B cell (primary cell): ENCODE measurements around the gene AKR7A2. TPM values are rescaled to one million over a fixed set of nuclear protein-coding genes. Genes with fewer than 3 reads are reported as not detected.

Source experiments
- ATAC-seq: fragments of 200-7000 bp; cut with Tn5 transposase; one replicate; pipeline ENCODE4 v1.10.0; 2021; ENCODE audit warnings: low read depth, mild to moderate bottlenecking, moderate number of reproducible peaks, moderate library complexity
- CTCF ChIA-PET: fragments of 350-600 bp; sonication (Branson Sonifier 250); formaldehyde crosslinking; loops from one replicate; lab custom pipeline; 2021; ENCODE audit warnings: antibody characterized with exemption, inconsistent platforms; lab: Charles Lee
- POLR2A ChIA-PET: fragments of 350-600 bp; sonication (Branson Sonifier 250); formaldehyde crosslinking; loops from one replicate; lab custom pipeline; 2021; ENCODE audit warnings: antibody characterized with exemption; lab: Charles Lee
- DNase-seq: peaks from one replicate; pipeline ENCODE4 v3.0.0; 2013
- H2AFZ ChIP-seq: 2 replicates; pipeline ENCODE4 v1.6.1; 2012; ENCODE audit warnings: mild to moderate bottlenecking, low read depth, low read length; ENCODE audit not compliant: insufficient read depth, poor library complexity, severe bottlenecking
- H3K27ac ChIP-seq, 2 donors: 1 replicate in 1 of 2; 2 replicates in 1 of 2; pipeline ENCODE4 v1.5.1; 2012 to 2013; ENCODE audit warnings: low read length in 2 of 2, mild to moderate bottlenecking in 2 of 2, moderate library complexity in 1 of 2
- H3K27me3 ChIP-seq, 4 experiments: fragments of 200-600 bp in 1 of 4; sonication (generic) in 1 of 4; replicated peaks in 1 of 4; 1 replicate in 2 of 4; 2 replicates in 2 of 4; pipeline versions ENCODE4 v1.6.1 to v1.7.0; 2013 to 2016; ENCODE audit warnings: low read length in 3 of 4, mild to moderate bottlenecking in 2 of 4, mixed read lengths in 1 of 4, moderate library complexity in 1 of 4; ENCODE audit not compliant: insufficient read depth in 4 of 4, control insufficient read depth in 3 of 4; ENCODE audit errors: control extremely low read depth in 1 of 4
- H3K36me3 ChIP-seq, 2 experiments: replicated peaks in 1 of 2; 1 replicate in 1 of 2; 2 replicates in 1 of 2; pipeline versions ENCODE4 v1.6.1 to v1.7.1; 2013; ENCODE audit warnings: low read length in 1 of 2; ENCODE audit not compliant: insufficient read depth in 2 of 2, control insufficient read depth in 1 of 2; ENCODE audit errors: control extremely low read depth in 1 of 2, extremely low read depth in 1 of 2
- H3K4me1 ChIP-seq, 2 donors: fragments of 200-600 bp in 1 of 2; sonication (generic) in 1 of 2; 1 replicate in 1 of 2; 2 replicates in 1 of 2; pipeline versions ENCODE4 v1.5.1 to v1.6.1; 2013 to 2017; ENCODE audit warnings: low read length in 2 of 2; ENCODE audit not compliant: control insufficient read depth in 2 of 2, insufficient read depth in 2 of 2
- H3K4me2 ChIP-seq: replicated peaks from 2 replicates; pipeline ENCODE3; 2012; ENCODE audit warnings: mild to moderate bottlenecking, low read depth, low read length; ENCODE audit not compliant: poor library complexity, severe bottlenecking
- H3K4me3 ChIP-seq, 5 experiments: fragments of 200-600 bp in 1 of 5; sonication (generic) in 1 of 5; 1 replicate in 3 of 5; 2 replicates in 2 of 5; pipeline versions ENCODE4 v1.5.1 to v1.7.0; 2011 to 2016; ENCODE audit warnings: low read length in 4 of 5, mild to moderate bottlenecking in 4 of 5, low read depth in 2 of 5, control low read depth in 1 of 5, moderate library complexity in 1 of 5; ENCODE audit not compliant: insufficient read depth in 1 of 5; ENCODE audit errors: control extremely low read depth in 1 of 5, extremely low read depth in 1 of 5
- H3K79me2 ChIP-seq: fragments of 200-600 bp; sonication (generic); one replicate; pipeline ENCODE4 v1.6.0; 2016; ENCODE audit warnings: low read length; ENCODE audit not compliant: control insufficient read depth, insufficient read depth
- H3K9ac ChIP-seq: fragments of 200-600 bp; sonication (generic); 2 replicates; pipeline ENCODE4 v1.6.1; 2017; ENCODE audit warnings: mild to moderate bottlenecking, low read length, moderate library complexity
- H3K9me3 ChIP-seq, 3 donors: one replicate each; pipeline versions ENCODE4 v1.6.1 to v1.7.1; 2013; ENCODE audit warnings: low read length in 2 of 3; ENCODE audit not compliant: control insufficient read depth in 2 of 3, insufficient read depth in 1 of 3; ENCODE audit errors: control extremely low read depth in 1 of 3
- H4K20me1 ChIP-seq: 2 replicates; pipeline ENCODE4 v1.6.0; 2012; ENCODE audit warnings: mild to moderate bottlenecking, low read length; ENCODE audit not compliant: insufficient read depth, control insufficient read depth, poor library complexity, severe bottlenecking
- H3K27ac Mint-ChIP-seq: one replicate; pipeline ENCODE4 v1.8.0; 2021; ENCODE audit warnings: mixed read lengths
- H3K27me3 Mint-ChIP-seq: one replicate; pipeline ENCODE4 v1.8.0; 2021; ENCODE audit warnings: mixed read lengths
- H3K4me1 Mint-ChIP-seq: one replicate; pipeline ENCODE4 v1.8.0; 2021; ENCODE audit warnings: mixed read lengths
- H3K4me3 Mint-ChIP-seq: one replicate; pipeline ENCODE4 v1.8.0; 2021; ENCODE audit warnings: mixed read lengths
- H3K9me3 Mint-ChIP-seq: one replicate; pipeline ENCODE4 v1.8.0; 2022; ENCODE audit warnings: mixed read lengths; ENCODE audit not compliant: insufficient read depth
- EZH2 ChIP-seq: IDR thresholded peaks from 2 replicates; pipeline ENCODE4 v1.6.1; 2012; ENCODE audit warnings: borderline replicate concordance, low read depth, mild to moderate bottlenecking, moderate library complexity, low read length; ENCODE audit not compliant: insufficient read depth, poor library complexity, severe bottlenecking
- WGBS: methylation state at CpG from one replicate; pipeline ENCODE4 v1.1.5; 2013; ENCODE audit warnings: missing lambda C conversion rate; ENCODE audit not compliant: insufficient coverage; 5-methylcytosine and 5-hydroxymethylcytosine counted together
- intact Hi-C: fragments of 100-400 bp; cut with micrococcal nuclease; formaldehyde crosslinking; loops from one replicate; pipeline ENCODE4 v1.10.0; 2022
- polyA plus RNA-seq: library from polyadenylated mRNA; depleted of rRNA; stranded (reverse); fragments of >200 nt; gene quantifications from 2 replicates; pipeline ENCODE4 v1.2.3, GENCODE V29; 2012
- total RNA-seq, 2 donors: library from RNA; stranded (reverse); fragments of 120-200 nt in 1 of 2; gene quantifications; 1 replicate in 1 of 2; 2 replicates in 1 of 2; pipeline versions ENCODE4 v1.2.3 to v1.2.4, GENCODE V29; 2013 to 2022
- TF ChIP-seq, protein P1 (sequence below): fragments of 200-600 bp; IDR thresholded peaks from one replicate; pipeline ENCODE4 v1.8.0; 2022; ENCODE audit warnings: antibody characterized with exemption, mild to moderate bottlenecking

AKR7A2 gene
- total and polyA plus RNA-seq, 2 donors (not counting 1 experiment from before 2014, with no cell fraction given): 23.7 to 32.1 TPM

DNA sequence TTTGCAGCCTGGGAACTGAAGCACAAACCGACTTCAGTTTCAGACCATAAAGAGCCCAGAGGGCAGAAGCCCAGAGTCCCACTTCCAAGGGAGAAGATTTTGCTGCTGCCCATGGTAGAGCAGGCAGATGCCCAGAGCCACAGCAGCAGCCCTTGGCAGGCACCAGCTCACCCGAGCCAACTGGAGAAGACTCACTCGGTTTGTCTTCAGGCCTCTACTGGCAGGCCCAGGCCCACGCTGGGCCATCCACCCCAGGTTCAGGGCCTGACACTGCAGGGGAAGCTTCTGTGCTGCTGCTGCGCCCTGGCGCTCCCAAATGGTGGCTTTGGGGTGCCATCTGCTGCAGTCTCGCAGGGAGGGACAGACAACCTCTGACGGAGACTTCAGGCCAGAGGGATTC lies 33.4 kb upstream of the AKR7A2 start:
- ChIA-PET CTCF (interaction anchor here (1.2 to 3.7 kb wide), 3 partner anchors 45 to 308 kb away, joined by 4 to 50 read pairs (median 5); no protein-coding TSS in a partner anchor), POLR2A (no interaction called here)
- Histone ChIP-seq H3K4me3 (no peak overlapping the region), H3K79me2 (no peaks in the 10 kb centered on the region), H3K27ac (no peak overlapping the region), H2AFZ (no peak overlapping the region), H3K4me1 (peaks cover 0 to 6% of the 10 kb centered on the region in 2 donors), H3K9me3 (no peaks in the 10 kb centered on the region), H3K9ac (no peak overlapping the region), H3K4me2 (no peak overlapping the region), H3K27me3 (no peaks in the 10 kb centered on the region), H4K20me1 (peaks cover 37% of the 10 kb centered on the region), H3K36me3 (peaks cover 0 to 68% of the 10 kb centered on the region in 2 experiments)
- 94% methylated on average over 8 of the region's 8 CpGs for WGBS
- TF ChIP-seq EZH2: no peak
- TF ChIP-seq, protein P1, sequence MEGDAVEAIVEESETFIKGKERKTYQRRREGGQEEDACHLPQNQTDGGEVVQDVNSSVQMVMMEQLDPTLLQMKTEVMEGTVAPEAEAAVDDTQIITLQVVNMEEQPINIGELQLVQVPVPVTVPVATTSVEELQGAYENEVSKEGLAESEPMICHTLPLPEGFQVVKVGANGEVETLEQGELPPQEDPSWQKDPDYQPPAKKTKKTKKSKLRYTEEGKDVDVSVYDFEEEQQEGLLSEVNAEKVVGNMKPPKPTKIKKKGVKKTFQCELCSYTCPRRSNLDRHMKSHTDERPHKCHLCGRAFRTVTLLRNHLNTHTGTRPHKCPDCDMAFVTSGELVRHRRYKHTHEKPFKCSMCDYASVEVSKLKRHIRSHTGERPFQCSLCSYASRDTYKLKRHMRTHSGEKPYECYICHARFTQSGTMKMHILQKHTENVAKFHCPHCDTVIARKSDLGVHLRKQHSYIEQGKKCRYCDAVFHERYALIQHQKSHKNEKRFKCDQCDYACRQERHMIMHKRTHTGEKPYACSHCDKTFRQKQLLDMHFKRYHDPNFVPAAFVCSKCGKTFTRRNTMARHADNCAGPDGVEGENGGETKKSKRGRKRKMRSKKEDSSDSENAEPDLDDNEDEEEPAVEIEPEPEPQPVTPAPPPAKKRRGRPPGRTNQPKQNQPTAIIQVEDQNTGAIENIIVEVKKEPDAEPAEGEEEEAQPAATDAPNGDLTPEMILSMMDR: no peak
- Mint-ChIP-seq H3K9me3 (no peaks in the 10 kb centered on the region), H3K4me1 (peaks cover 11% of the 10 kb centered on the region), H3K4me3 (no peak overlapping the region), H3K27ac (no peak overlapping the region), H3K27me3 (no peaks in the 10 kb centered on the region)
- no peak for ATAC-seq
- DNase-seq: no peak
- intact Hi-C loops: no loop called here

DNA sequence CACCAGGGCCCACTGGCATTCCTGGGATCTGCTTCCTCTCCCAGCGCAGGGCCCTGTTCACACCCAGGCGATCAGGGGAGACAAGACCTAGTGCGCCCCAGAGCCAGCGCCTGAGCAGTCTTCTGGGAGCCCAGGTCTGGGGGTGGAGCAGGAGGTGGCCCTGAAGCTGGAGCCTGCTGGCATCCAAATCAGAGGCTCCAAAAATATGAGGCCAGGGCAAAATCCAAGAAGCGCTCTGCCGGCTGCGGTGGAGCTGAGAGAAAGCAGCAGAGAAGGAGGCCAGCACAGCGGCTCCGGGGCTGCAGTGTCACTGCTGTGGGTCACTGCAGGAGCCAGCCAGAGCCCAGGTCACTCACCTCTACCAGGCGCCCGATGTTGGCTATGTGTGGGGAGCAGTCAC lies 32.9 kb upstream of the AKR7A2 start:
- H3K79me2 ChIP-seq: no peaks in the 10 kb centered on the region
- intact Hi-C loops: loop anchor here (1.0 to 5.0 kb wide), 2 partner anchors 47 to 237 kb away; no protein-coding TSS in a partner anchor
- peaks cover 11% of the 10 kb centered on the region for H3K4me1 Mint-ChIP-seq
- H3K27ac ChIP-seq: no peak overlapping the region
- H3K27me3 ChIP-seq: no peaks in the 10 kb centered on the region
- H3K27me3 Mint-ChIP-seq: no peaks in the 10 kb centered on the region
- no peak overlapping the region for H2AFZ ChIP-seq
- no peaks in the 10 kb centered on the region for H3K9me3 ChIP-seq
- H3K36me3 ChIP-seq: peaks cover 0 to 69% of the 10 kb centered on the region in 2 experiments
- ChIA-PET POLR2A (no interaction called here), CTCF (interaction anchor here (0.9 to 3.7 kb wide), 9 partner anchors 9 to 315 kb away, joined by 3 to 50 read pairs (median 4); no protein-coding TSS in a partner anchor)
- WGBS: 98% methylated on average over 9 of the region's 11 CpGs
- no peak for ATAC-seq
- peaks cover 38% of the 10 kb centered on the region for H4K20me1 ChIP-seq
- no peak overlapping the region for H3K4me2 ChIP-seq
- no peak overlapping the region for H3K27ac Mint-ChIP-seq
- no peak overlapping the region for H3K4me3 ChIP-seq
- no peak overlapping the region for H3K9ac ChIP-seq
- no peak overlapping the region for H3K4me3 Mint-ChIP-seq
- no peak for DNase-seq
- peaks cover 0 to 6% of the 10 kb centered on the region in 2 donors for H3K4me1 ChIP-seq
- no peaks in the 10 kb centered on the region for H3K9me3 Mint-ChIP-seq
- TF ChIP-seq, protein P1: no peak
- no peak for TF ChIP-seq EZH2
